22Rv1 (cell line): ENCODE measurements around the gene ANXA4.
"Not testable (repeated sequence)": the region's sequence is repeated elsewhere in the genome, so short reads cannot be mapped to it uniquely, and the experiment has no call there.

Source experiments
- H3K27ac ChIP-seq: fragments of 450-650 bp; 2 replicates; pipeline ENCODE4 v1.5.1; 2017
- ZFX ChIP-seq: fragments of 450-650 bp; IDR thresholded peaks from 2 replicates; pipeline ENCODE4 v1.6.1; 2017; ENCODE audit warnings: antibody characterized with exemption, borderline replicate concordance
- TF ChIP-seq, protein P1 (sequence below): fragments of 450-650 bp; IDR thresholded peaks from 2 replicates; pipeline ENCODE4 v1.5.1; 2017; ENCODE audit warnings: mild to moderate bottlenecking

Gene ANXA4

GRCh38 chr2:69733342-69734034 is 8.4 kb upstream of the ANXA4 start:
- TF ChIP-seq, protein P1, sequence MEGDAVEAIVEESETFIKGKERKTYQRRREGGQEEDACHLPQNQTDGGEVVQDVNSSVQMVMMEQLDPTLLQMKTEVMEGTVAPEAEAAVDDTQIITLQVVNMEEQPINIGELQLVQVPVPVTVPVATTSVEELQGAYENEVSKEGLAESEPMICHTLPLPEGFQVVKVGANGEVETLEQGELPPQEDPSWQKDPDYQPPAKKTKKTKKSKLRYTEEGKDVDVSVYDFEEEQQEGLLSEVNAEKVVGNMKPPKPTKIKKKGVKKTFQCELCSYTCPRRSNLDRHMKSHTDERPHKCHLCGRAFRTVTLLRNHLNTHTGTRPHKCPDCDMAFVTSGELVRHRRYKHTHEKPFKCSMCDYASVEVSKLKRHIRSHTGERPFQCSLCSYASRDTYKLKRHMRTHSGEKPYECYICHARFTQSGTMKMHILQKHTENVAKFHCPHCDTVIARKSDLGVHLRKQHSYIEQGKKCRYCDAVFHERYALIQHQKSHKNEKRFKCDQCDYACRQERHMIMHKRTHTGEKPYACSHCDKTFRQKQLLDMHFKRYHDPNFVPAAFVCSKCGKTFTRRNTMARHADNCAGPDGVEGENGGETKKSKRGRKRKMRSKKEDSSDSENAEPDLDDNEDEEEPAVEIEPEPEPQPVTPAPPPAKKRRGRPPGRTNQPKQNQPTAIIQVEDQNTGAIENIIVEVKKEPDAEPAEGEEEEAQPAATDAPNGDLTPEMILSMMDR = no peak

GRCh38 chr2:69734035-69734611 is 7.8 kb upstream of the ANXA4 start:
- H3K27ac ChIP-seq = no peak overlapping the region
- TF ChIP-seq, protein P1 = no peak
- no peak for TF ChIP-seq ZFX

More at GRCh38 chr2:69733342-69734034, 8.4 kb upstream of the ANXA4 start:
- H3K27ac ChIP-seq = no peak overlapping the region

- H3K27ac ChIP-seq = no peak overlapping the region
- no peak for TF ChIP-seq ZFX
- TF ChIP-seq, protein P1 = no peak
Observed at GRCh38 chr2:69734854-69735544, 6.9 kb upstream of the ANXA4 start.

DNA sequence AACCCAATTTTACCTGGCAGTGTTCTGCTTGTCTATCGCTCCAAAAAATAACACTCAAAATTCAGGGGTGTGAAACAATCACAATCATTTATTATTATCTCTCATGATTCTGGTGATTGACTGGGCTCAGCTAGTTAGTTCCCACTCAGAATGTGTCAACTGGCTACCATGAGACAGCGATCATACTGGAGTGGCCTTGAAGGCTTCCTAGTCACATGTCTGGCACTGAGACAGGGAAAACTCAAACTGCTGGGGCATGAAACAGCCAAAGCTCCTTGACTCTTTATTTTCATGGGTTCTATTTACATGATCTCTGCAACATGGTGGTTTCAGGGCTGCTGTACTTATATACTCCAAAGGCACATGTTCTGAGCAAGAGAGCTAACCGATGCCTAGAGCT is 6.2 kb upstream of the ANXA4 start:
- TF ChIP-seq, protein P1 = no peak
- no peak for TF ChIP-seq ZFX
- H3K27ac ChIP-seq = no peak overlapping the region

- not testable (repeated sequence) for H3K27ac ChIP-seq
Observed at GRCh38 chr2:69738149-69738548, 3.8 kb upstream of the ANXA4 start.

DNA sequence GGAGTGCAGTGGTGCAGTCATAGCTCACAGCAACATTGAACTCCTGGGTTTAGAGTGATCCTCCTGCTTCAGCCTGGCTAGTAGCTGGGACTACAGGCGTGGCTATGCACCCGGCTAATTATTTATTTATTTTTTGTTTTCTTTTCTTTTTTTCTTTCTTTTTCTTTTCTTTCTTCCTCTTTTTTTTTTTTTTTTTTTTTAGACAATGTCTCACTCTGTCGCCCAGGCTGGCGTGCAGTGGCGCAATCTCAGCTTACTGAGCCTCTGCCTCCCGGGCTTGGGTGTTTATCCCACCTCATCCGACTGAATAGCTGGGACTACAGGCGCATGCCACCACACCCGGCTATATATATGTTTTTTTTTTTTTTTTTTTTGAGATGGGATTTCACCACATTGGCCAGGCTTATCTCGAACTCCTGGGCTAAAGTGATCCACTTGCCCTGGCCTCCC is 1.4 kb upstream of the ANXA4 start:
- H3K27ac ChIP-seq = peak overlapping the region; percentile 95
- no peak for TF ChIP-seq ZFX
- TF ChIP-seq, protein P1 = no peak

DNA sequence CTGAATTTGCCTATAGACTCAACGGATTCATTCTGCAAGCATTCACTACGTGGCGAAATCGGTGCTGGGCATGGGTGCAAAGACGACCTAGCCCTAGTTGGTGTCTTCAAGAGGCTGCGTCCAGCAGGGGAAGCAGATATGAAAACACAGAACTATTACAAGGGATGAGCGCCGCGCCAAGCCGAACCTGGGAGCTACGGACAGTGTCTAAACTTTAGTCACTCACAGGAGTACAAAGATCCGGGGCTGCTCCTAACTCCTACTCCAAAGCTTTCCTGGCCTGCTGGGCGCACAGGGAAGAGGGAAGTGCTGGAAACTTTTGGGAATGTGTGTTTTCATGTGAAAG is 732 bp upstream of the ANXA4 start:
- TF ChIP-seq, protein P1 = peak; percentile 22
- TF ChIP-seq ZFX = no peak
- peak overlapping the region; percentile 95 for H3K27ac ChIP-seq
